Gastroesophageal sphincter (tissue), 4 donors: ENCODE measurements around the gene DOLPP1. TPM values are rescaled to one million over a fixed set of nuclear protein-coding genes. Genes with fewer than 3 reads are reported as not detected.

ENCODE experiments used
- ATAC-seq: fragments of 150-250 bp; one replicate; pipeline ENCODE4 v1.9.1; 2016; ENCODE audit warnings: mild to moderate bottlenecking, moderate library complexity
- H3K27ac ChIP-seq, 4 donors: fragments of 200-600 bp; sonication (generic) in 3 of 4; 1 replicate in 3 of 4; 2 replicates in 1 of 4; pipeline ENCODE4 v1.5.1; 2016 to 2019
- H3K27me3 ChIP-seq: fragments of 200-600 bp; sonication (generic); one replicate; pipeline ENCODE4 v1.5.1; 2019
- H3K36me3 ChIP-seq, 2 donors: fragments of 200-600 bp; sonication (generic); one replicate each; pipeline ENCODE4 v1.5.1; 2019; ENCODE audit warnings: control low read depth in 1 of 2
- H3K4me1 ChIP-seq, 3 donors: fragments of 200-600 bp; sonication (generic); 1 replicate in 2 of 3; 2 replicates in 1 of 3; pipeline ENCODE4 v1.5.1; 2016 to 2019; ENCODE audit warnings: control low read depth in 2 of 3
- H3K4me3 ChIP-seq, 2 donors: fragments of 200-600 bp; sonication (generic); one replicate each; pipeline ENCODE4 v1.5.1; 2019; ENCODE audit warnings: mild to moderate bottlenecking in 1 of 2, moderate library complexity in 1 of 2
- H3K9me3 ChIP-seq, 3 donors: fragments of 200-600 bp; sonication (generic); one replicate each; pipeline ENCODE4 v1.5.1; 2017 to 2019; ENCODE audit warnings: control low read depth in 2 of 3
- EP300 ChIP-seq: sonication (generic); formaldehyde crosslinking; IDR thresholded peaks from one replicate; pipeline ENCODE4 v1.6.1; 2017; ENCODE audit warnings: antibody characterized with exemption, mild to moderate bottlenecking
- POLR2A ChIP-seq, 2 donors: fragments of 450-650 bp; IDR thresholded peaks; one replicate each; pipeline ENCODE4 v1.6.1; 2017; ENCODE audit warnings: antibody characterized with exemption in 2 of 2, mild to moderate bottlenecking in 2 of 2, moderate library complexity in 1 of 2
- POLR2AphosphoS5 ChIP-seq: sonication (generic); formaldehyde crosslinking; IDR thresholded peaks from one replicate; pipeline ENCODE4 v1.6.1; 2017; ENCODE audit warnings: antibody characterized with exemption
- WGBS, 2 donors: methylation state at CpG; one replicate each; pipeline ENCODE4 v1.1.5; 2018; ENCODE audit warnings: low coverage in 1 of 2; 5-methylcytosine and 5-hydroxymethylcytosine counted together
- total RNA-seq, 4 donors: library from RNA; depleted of rRNA; stranded (reverse); fragments of >200 nt; gene quantifications; one replicate each; pipeline ENCODE4 v1.1.0, GENCODE V29; 2016
- TF ChIP-seq, protein P1 (sequence below), 4 experiments: fragments of 200-600 bp in 2 of 4; fragments of 450-650 bp in 2 of 4; sonication (generic) in 1 of 4; IDR thresholded peaks; one replicate each; pipeline ENCODE4 v1.5.1; 2017 to 2019; ENCODE audit warnings: antibody characterized with exemption in 4 of 4, mild to moderate bottlenecking in 2 of 4, moderate library complexity in 2 of 4

The DOLPP1 gene
- total RNA-seq, 4 donors from 2014 or later, result 2.7 to 6.2 (median 6.0) TPM

DNA sequence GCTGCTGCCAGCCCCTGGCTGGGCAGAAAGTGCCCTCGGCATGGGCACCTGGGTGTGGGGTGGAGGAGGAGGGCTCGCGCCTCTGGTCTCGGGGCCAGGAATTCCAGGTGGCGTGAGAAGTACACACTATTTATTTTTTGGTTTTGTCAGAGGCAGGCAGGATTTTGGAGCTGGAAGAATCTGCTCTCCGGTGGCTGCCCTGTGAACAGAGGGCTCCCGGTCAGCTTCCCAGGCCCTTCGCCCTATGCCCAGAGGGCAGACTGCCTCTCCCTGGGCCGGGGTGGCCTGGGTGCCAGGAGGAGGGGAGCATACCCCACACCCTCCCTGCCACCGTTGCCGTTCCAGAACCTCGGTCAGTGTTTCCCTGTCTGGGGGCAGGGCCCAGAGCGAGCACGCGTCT is 8.3 kb downstream of the DOLPP1 start:
- H3K27me3 ChIP-seq, result no peaks in the 10 kb centered on the region
- no peak overlapping the region for H3K27ac ChIP-seq
- no peaks in the 10 kb centered on the region for H3K9me3 ChIP-seq
- no peak for TF ChIP-seq POLR2AphosphoS5
- TF ChIP-seq, protein P1, sequence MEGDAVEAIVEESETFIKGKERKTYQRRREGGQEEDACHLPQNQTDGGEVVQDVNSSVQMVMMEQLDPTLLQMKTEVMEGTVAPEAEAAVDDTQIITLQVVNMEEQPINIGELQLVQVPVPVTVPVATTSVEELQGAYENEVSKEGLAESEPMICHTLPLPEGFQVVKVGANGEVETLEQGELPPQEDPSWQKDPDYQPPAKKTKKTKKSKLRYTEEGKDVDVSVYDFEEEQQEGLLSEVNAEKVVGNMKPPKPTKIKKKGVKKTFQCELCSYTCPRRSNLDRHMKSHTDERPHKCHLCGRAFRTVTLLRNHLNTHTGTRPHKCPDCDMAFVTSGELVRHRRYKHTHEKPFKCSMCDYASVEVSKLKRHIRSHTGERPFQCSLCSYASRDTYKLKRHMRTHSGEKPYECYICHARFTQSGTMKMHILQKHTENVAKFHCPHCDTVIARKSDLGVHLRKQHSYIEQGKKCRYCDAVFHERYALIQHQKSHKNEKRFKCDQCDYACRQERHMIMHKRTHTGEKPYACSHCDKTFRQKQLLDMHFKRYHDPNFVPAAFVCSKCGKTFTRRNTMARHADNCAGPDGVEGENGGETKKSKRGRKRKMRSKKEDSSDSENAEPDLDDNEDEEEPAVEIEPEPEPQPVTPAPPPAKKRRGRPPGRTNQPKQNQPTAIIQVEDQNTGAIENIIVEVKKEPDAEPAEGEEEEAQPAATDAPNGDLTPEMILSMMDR (IDR thresholded peaks at IDR 0.05), result no peak
- no peak for TF ChIP-seq EP300
- no peak for TF ChIP-seq POLR2A (IDR thresholded peaks at IDR 0.05)
- H3K4me3 ChIP-seq, result no peak overlapping the region
- no peak for ATAC-seq
- H3K4me1 ChIP-seq, result no peaks in the 10 kb centered on the region
- peaks cover 0 to 66% of the 10 kb centered on the region in 2 donors for H3K36me3 ChIP-seq
- WGBS, 2 donors, result 87% methylated on average over 13 of the region's 15 CpGs; no CpG with 5 or more reads in 1 of the 2 donors

DNA sequence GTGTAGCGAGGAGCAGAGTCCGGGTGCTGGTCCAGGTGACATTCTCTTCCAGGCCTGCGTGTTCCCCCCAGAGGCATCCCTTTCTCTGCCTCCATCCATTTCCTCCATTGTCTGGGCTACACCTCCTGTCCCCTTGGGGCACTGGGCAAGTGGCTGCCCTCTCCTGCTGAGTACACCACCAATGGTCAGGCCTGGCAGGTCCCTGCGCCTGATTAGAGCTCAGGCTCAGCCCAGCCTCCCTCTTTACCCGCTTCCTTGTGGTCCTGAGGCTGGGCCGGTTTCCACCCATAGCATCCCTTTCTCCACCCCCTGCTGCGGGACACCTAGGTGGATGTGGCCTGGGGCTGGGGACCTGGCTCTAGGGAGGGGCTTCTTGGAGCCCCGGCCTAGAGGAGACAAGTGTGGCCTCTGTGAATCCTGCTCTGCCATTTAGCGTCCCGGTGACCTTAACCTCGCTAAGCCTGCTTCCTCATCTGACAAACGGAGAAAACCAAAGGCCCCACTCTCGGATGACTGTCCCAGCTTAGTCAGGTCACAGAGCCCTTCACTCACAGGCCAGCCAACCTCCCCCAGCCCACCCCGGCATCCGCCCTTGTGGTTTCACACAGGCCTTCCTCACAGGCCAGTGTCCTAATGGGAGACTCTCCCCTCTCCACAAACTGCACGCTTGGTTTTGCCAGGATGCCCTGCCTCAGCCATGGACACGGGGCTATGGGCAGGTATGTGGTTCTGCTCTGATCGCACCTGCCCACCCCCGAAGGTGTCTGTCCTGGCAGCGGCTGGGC is 12.9 kb downstream of the DOLPP1 start:
- no peaks in the 10 kb centered on the region for H3K4me1 ChIP-seq
- no peaks in the 10 kb centered on the region for H3K9me3 ChIP-seq
- H3K27me3 ChIP-seq, result no peaks in the 10 kb centered on the region
- no peak for ATAC-seq
- no peak overlapping the region for H3K27ac ChIP-seq
- H3K36me3 ChIP-seq, result peaks cover 0 to 67% of the 10 kb centered on the region in 2 donors
- 77 to 80% methylated on average over 1 to 6 of the region's 20 CpGs for WGBS, 2 donors
- H3K4me3 ChIP-seq, result no peak overlapping the region
- no peak for TF ChIP-seq EP300
- TF ChIP-seq, protein P1 (IDR thresholded peaks at IDR 0.05), result no peak
- TF ChIP-seq POLR2A (IDR thresholded peaks at IDR 0.05), result no peak
- TF ChIP-seq POLR2AphosphoS5, result no peak

DNA sequence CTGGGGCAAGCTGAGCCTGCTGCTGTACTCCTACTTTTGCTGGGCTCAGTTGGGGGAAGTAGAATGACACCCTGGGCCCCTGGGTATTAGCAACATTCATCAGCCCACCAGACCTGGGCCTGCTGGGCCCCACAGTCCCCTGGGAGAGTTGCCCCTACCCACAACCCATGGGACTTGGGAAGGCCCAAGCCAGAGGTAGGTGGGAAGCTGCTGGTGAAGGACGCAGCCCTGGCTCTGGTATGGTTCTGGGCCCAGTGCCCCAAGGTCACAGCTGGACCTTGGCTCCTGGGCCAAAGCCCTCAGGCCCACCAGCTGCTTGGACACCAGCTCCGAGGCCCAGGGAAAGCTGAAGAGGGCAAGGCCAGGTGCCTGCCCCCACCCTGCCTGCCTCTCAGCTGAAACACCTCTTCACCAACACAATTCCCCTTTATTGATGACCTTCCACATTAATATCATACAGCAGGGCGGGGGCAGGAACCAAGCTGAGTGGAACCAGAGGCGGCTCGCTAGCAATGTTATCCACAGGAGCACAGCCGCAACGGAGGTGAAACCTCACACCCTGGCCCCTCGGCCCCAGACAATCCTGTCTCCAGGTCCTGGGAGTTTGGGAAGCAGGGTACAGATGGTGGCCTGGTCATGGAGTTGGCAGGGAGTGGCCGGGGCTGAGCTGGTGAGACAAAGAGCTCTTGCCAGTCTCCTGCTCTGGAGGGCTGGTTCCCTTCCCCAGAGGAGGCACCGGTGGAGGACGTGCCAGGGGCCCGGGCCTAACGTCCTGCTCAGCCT is 13.7 kb downstream of the DOLPP1 start:
- Histone ChIP-seq H3K36me3 (peaks cover 0 to 61% of the 10 kb centered on the region in 2 donors), H3K4me1 (no peaks in the 10 kb centered on the region), H3K9me3 (no peaks in the 10 kb centered on the region), H3K27ac (no peak overlapping the region), H3K4me3 (no peak overlapping the region), H3K27me3 (no peaks in the 10 kb centered on the region)
- ATAC-seq, result no peak
- no peak for TF ChIP-seq EP300
- no peak for TF ChIP-seq POLR2AphosphoS5
- no peak for TF ChIP-seq POLR2A (IDR thresholded peaks at IDR 0.05)
- TF ChIP-seq, protein P1 (IDR thresholded peaks at IDR 0.05), result no peak
- WGBS, 2 donors, result 89% methylated on average over 3 of the region's 13 CpGs; no CpG with 5 or more reads in 1 of the 2 donors

DNA sequence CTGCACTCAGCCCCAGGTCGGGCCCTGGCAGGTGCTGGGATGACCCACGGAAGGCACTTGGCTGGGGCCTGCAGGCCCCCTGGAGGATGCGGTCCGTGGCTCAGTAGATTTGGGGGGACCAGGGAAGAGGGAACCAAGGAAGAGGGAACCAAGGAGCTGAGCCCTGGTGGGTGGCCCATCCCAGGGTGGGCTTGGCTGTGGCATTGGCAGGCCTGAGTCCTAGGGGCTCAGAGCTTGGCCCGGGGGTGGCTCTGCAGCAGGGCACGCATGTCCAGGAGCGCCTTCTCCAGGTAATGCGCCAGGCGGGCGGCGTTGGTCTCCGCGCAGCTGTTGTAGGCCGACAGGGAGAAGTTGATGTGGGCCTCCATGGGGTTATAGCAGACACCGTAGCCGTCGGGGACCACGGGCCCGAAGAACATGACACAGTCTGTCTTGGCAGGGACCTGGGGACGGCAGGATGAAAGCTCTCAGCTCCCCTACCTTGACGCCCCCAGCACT is 14.3 kb downstream of the DOLPP1 start:
- Histone ChIP-seq H3K36me3 (peaks cover 0 to 61% of the 10 kb centered on the region in 2 donors), H3K27me3 (no peaks in the 10 kb centered on the region), H3K9me3 (no peaks in the 10 kb centered on the region), H3K4me3 (no peak overlapping the region), H3K4me1 (no peaks in the 10 kb centered on the region), H3K27ac (no peak overlapping the region)
- no peak for ATAC-seq
- TF ChIP-seq, protein P1 (IDR thresholded peaks at IDR 0.05), result no peak
- TF ChIP-seq POLR2A (IDR thresholded peaks at IDR 0.05), result no peak
- no peak for TF ChIP-seq EP300
- no peak for TF ChIP-seq POLR2AphosphoS5
- WGBS, 2 donors, result no CpG with 5 or more reads among the region's 21 CpGs
